Superior temporal gyrus (tissue), 1 donor: Measurements from ENCODE around the gene MTUS2.

Experiments
- DNase-seq: peaks from one replicate; pipeline ENCODE4 v3.0.0-alpha.2; 2016; ENCODE audit errors: extremely low spot score

The MTUS2 gene

DNA sequence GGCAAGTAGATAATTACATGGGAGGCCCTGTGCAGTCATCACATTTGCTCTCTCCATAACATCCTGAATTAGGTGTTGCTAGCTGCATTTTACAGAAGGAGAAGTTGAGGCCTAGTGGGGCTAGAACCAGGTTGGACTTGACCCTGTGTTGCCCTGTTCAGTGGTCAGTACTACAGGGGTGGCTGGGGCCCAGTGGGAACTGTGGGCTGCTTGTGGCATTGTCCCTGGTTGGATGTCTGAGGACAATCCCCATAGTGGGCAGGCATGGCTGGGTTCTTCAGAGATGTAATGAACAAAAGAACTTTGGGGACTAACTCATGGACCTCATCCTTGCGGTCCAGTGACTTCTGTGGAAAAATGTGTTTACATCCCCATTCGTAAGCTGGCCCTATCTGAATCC lies 38.9 kb downstream of the MTUS2 start:
- no peak for DNase-seq

DNA sequence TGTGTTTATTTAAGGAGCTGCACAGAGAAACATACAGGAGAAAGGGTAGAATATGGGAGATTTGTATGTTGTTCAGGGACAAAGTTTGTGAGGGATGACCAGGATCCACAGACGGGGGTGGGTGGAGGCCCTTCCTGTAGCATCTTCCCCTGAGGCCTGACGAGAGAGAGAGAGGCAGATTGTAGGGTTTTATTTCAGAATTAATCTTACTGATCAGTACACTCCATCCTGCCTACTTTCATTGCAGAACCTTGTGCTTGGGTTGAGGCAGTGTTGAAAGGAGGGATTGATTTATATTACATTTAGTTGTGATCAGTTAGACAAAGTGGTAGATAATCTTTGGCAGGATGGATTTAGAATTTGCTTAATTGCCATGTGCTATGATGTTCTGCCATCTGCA lies 39.6 kb downstream of the MTUS2 start:
- no peak for DNase-seq

DNA sequence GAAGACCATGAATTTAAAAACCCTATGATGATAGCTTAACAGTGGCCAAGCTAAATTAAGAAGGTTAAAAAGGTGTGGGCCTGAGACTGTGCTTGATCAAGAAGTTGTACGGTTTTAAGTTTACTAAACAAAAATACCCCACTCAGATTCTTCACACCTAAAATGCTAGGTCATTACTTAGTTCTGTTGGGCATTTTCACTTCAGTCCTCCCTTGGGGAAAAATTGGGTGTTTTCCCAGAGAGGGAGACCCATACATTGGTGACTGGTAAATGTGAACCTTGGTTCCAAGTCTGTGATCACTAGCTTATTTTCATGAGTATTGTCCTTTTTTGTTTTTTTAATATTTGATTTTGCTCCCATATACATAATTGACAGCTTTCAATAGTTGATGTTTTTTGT lies 44.4 kb downstream of the MTUS2 start:
- DNase-seq = no peak

DNA sequence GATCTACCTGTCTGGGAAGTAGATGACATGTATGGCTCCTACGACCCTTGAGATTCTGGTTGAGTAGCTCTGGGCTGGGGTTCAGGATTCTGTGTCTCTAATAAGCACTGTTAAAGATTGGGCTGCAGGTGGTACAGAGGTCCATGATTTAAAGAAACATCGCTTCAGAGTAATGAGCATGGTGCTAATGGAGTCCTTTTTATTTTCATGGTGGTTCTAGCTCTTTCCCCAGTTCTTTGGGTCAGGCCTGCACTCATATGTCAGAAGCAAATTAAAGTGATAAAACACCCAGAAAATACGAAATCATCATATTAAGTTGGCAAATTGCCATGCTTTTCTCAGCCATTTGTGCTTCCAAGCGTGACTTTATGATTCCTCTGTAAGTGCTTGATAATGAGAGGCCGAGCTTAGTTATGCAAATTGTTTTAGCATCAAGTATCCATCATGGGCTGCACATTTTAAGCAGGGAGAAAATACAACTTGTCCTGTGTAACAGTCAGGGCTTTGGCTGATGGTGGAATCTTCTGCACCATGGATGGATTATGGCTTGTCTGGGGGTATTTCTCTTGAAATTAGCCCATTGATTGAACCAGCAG lies 45.1 kb downstream of the MTUS2 start:
- DNase-seq = no peak

DNA sequence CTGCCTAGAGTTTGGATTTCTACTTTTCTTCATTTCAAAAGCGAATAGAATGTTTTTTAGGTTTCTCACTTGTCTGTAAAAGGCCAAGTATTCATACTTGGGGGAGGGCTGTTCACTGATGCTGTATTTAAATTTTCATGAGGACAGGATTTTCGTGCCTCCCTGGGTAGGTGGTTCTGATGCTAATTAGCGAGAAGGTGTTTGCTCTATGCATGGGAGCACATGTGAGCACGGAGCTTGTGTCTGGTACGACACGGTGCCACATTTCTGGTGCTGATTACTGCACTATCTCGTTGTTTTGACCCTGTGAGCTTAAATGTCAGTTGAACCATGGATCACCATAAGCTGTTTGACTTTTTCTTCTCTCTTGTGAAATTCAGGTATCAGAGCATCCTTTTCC lies 45.8 kb downstream of the MTUS2 start:
- DNase-seq = no peak

DNA sequence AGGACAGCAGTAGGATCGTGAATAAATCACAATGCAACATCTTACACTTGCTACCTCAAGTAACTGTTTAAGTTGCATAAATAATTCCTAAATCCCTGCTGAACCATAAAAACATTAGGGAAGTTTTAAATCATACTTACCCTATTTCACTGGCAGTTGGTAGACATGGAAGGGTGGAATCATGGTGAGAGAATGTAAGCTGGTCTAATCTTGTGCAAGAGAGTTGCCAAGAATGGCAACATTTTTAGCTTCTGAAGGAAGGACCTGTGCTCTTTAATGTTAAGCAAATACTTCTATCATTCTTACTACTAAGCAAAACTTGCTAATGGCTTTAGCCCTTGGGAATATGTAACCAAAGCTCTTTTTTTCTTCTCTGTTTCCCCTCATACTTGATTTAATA lies 46.8 kb downstream of the MTUS2 start:
- DNase-seq = no peak

DNA sequence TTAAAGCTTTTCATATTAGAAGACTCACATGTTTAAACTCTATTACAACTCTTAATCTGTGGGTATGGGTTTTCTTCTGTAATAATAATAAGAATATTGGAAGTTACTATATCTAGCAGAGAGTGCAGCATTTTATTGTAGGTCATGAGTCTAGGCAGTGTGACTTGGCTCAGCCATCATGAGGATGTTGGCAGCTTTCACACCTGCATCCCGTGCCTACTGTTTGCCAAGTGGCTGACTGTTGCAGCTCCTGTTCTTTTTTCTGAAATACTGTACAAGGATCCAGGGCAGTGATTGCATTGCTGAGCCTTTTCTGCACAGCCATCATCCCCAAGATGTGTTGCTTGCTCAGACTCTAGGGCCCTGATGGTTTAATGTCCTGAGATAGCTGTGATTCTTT lies 47.4 kb downstream of the MTUS2 start:
- DNase-seq = no peak

DNA sequence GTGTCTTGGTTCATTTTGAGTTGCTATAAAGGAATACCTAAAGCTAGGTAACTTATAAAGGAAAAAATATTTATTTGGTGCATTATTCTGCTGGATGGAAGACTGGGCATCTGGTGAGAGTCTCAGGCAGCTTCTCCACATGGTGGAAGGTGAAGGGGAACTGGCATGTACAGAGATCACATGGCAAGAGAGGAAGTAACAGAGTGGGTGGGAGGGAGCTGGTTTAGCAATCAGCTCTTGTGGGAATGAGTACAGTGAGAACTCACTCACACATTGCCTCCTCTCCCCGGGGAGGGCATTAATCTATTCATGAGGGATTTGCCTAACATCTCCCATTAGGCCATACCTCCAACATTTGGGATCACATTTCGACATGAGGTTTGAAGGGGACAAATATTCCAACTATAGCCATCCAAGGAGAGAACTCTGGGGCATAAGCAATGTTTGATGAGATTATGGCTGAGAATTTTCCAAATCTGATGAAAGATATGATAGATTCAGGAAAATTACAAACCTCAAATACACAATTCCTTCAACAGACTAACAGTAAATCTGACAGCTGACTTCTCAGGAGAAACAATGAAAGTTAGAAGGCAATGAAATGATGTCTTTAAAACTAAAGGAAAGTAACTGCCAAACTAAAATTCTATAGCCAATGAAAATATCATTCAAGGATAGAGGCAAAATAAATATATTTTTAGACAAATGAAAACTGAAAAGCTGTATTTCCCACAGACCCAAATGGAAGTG lies 52.5 kb downstream of the MTUS2 start:
- DNase-seq = no peak

DNA sequence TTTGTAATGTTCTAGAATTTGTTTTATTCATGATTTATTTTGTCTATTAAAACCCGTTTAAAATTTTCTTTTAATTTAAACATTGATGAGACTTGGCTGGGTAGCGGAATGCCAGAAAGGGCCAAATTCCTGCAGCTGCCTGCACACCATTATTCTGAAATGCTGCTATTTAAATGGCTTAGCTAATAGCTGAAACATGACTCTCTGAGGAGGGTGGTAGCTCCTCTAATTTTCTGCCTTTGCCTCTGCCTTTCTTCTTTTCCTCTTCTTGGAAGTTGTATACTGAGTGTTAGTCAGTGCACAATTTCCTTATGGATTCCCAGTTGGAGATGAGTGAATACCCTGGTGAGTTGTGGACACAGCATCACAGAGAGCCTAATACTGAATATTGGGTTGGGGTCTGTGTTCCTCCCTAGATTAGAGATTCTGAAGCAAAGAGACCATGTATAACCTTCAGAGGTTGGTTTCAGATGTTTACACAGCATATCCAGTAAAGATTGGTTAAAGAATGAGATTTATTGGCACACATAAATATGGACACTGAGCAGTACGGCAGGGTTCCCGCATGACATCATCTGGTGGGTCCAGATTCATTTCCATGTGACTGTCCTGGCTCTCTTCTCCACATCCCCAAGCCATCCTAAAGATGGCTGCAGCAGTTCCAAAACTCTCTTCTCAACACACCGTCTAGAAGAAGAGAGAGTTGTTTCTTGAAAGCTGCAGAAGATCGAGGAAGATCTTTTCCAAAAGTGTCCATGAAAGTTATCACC lies 55.9 kb downstream of the MTUS2 start:
- DNase-seq = no peak

DNA sequence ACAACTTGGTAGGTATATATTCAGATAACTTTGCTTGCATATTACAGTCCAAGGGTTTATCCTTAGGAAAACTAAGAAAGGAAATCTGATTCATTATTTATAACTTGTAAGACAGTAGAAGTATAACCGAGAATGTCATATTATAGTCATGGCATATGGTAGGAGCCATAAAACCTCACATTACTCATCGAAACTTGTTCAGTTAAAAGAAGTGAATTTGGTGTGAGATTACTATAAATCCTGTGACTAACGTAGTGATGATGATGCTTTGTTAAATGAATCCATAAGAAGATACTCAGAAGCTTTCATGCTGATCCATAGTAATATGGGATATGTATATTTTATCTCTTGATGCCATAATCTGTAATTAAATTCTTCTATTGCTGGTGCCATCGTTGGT lies 57.3 kb downstream of the MTUS2 start:
- no peak for DNase-seq

DNA sequence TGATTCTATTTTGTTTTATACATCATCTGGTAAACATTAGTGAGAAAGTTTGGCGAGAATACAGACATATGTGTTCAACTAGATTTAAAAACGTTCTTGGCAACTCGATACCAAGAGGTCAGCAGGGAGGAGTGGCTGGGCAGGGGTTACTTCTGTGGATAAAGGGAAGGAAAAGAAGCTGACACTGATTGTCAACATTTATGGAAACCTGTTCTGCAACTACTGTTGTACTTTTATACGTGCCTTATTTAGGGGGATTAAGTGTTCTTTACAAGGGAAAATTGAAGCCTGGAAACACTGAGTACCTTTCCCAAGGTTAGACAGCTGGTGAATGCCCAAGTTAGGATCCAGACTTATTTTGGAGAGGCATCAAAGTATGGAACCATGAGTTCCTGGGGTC lies 65.0 kb downstream of the MTUS2 start:
- DNase-seq = no peak

DNA sequence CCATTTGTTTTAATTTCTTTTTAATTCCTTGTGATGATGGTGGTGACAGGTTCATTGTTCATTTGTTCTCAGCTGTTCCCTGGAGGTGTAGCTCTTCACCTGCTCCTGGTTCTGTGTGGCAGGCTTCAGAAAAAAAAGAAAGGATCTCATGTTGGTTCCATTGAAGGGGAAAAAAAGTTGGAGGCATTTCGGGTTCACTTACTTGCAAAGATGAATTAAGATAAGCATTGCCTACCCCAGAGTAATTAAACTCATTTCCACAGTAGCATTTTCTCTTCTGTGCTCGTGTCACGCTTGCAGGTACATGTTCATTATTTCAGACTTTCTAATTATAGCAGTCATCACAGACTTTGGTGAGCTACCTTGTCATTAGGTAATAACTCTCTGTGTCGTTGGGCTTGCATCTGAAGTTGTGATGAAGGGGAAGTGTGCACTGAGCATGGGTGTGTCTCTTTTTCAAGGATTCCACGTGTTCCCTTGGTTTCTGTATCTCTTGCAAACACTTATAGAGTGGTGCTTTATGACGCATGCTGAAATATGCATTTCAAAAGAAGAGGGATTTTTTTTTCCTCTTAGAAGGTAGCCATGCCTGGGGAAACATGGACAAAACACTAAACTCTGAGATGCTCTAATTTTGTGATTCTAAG lies 69.1 kb downstream of the MTUS2 start:
- DNase-seq = no peak

DNA sequence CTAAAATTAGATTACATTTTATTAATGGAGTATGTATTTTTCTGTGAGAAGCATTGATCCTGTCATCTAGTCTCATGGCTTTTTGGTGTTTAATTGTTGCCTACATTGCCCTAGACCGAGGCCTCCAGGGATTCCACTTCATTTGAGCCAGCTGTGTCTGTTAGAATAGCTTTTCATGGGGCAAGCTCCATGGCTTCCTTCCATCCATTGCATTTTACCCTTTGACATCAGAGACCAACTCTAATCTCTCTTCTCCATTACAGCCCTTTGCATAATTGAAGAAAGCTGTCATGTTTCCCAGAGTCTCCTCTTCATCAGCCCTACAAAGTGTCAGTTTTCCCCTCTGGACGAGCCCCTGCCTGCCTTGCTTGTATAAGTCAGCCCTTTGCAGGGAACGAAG lies 70.6 kb downstream of the MTUS2 start:
- DNase-seq = no peak

DNA sequence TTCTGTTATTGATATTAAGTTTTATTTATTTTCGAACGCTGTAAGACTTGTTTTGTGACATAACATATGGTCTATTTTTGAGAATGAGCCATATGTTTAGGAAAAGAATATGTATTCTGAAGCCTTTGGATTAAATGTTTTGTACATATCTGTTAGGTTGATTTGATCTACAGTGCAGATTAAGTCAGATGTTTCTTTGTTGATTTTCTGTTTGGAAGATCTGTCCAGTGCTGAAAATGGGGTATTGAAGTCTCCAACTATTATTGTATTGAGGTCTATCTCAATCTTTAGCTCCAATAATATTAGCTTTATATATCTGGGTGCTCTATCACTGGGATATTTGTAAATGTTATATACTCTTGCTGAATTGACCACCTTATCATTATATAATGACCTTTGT lies 97.9 kb downstream of the MTUS2 start:
- DNase-seq = no peak

DNA sequence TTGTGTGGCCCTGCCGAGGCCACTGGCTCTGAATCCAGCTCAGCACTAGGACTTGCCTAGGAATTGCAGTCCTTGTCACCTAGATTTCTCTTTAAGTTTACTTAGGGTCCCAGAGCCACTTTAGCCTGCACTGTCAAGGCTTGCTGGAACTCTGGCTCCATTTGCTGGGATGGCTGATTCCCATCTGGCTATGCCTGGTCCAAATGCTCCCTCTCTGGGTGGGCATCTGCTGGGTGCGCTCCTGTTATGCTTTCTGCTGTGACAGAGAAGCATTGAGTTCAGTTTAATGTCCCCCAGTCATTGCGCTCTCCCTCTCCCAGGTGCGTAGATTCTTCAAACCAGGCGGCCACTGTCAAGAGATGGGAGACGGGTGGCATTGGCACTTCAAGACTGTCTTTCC lies 102.2 kb downstream of the MTUS2 start:
- DNase-seq = no peak

DNA sequence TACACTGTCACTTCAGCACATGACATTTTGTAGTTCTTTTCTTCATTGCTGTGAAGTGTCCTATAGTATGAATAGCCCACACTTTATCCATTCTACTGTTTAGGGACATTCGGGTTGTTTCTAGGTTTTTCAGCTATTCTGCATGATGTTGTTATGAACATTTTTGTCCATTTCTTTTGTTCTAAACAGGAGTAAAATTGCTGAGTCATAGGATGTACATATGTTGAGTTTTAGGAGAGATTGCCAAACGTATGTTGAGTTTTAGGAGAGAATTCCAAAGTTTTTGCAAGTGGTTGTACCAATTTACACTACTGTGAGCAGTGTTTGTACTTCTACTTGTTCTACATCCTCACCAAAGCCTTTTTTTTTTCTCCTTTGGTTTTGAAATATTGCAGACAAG lies 115.0 kb downstream of the MTUS2 start:
- no peak for DNase-seq

DNA sequence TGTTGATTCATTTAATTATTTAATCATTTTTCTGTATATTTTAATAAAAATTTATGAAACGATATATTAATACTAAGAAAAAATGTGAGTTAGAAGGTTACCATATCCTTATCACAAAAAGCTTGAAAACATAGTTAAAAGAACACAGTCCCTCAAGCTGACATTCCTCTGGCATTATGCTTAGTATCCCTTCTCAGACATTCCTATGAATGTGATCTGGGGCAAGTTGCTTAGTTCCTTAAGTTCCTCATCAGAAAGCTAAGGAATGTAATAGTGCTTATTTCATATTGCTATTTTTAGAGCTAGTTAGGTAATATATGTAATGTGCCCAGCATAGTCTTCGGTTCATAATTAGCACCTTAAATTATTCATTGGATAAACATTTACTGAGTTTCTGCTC lies 122.8 kb downstream of the MTUS2 start:
- no peak for DNase-seq

DNA sequence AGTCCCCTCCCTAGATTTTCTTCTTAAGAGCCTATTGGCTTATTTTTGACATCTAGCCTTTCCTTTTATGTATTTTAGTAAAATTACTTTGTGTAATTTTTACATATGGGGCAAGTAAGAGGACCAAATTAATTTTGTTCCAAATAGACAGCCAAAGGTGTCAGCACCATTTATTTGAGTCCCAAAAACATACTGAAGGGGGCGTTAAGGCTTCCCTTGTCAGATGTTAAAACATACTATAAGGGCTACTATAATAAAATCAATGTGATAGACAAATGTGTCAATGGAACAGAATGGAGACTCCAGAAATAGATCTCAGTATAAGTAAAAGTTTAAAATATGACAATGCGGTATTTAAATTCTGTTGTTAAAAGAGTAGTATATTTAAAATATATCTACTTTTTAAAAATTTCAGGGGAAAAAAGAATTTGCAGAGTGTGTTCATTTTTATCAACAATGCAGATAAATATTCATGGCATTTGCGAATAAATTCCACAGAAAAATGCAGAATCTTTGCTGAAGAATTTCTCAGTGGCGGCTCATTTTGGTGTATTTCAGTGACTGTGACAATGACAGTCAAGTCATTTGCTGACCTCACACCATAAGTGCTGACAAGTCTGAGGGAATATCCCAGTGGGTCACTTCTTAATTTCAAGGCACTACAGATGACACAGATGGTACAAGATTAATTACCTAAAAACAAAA lies 133.7 kb downstream of the MTUS2 start:
- DNase-seq = no peak

DNA sequence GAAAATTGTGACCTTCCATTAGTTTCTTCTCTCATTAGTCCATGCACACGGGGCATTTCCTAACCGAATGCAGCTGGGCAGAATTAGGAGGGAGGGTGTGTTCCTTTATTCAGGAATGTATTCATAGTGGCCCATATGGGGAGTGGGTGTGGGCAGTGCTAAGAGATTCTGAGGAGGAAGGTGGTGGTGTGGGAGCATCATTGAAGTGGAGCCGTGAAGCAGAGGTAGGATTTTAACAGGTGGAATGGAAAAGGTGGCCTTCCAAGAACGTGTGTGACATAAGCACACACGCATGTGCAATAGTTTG lies 134.2 kb downstream of the MTUS2 start:
- no peak for DNase-seq

DNA sequence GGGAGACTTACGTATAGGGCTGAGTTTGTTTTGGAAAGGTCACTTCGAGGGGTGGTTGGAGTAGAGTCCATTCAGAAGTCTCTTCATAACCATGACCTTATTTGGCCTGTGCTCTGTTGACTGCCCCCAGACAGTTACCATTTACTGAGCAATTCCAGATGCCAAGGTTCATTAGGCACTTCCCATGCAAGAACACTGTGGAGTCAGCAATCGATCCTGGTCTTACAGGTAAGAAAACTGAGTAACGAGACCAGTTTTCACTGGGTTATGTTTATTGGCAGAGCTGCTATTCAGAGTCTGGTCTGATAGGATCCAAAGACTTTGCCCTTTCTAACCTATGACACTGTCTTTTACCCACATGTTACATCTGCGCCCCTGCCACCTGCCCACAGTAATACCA lies 134.7 kb downstream of the MTUS2 start:
- DNase-seq = no peak

DNA sequence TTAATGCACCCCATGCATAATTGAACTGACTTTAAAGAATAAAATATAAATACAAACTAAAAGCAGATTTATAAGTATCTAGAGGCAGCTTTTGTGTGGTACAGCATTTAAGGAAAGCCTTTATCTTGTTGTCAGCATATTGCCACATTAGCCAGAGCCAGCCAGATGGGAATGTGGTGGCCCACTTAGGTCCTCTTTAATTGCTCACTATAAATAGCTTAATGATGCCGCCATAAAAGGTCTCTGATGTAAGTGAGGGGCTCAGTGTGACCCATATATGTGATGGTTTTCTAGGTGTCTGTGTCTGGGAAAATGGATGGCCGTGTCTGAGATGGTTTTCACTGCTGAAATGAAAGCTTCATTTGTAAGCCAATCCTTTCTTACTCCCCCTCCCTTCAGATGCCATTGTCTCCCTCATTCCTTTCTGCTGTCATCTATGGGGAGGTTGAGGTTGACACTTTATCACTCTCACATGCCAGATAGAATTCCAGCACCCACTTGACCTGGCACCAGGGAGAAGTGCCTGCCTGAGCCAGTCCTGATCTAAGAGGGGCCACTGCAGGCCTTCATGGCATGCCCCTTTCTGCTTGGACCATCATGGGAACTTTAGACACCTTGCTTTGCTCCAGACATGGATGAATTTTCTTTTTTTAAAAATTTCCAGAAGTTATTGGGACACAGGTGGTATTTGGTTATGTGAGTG lies 135.3 kb downstream of the MTUS2 start:
- DNase-seq = no peak

DNA sequence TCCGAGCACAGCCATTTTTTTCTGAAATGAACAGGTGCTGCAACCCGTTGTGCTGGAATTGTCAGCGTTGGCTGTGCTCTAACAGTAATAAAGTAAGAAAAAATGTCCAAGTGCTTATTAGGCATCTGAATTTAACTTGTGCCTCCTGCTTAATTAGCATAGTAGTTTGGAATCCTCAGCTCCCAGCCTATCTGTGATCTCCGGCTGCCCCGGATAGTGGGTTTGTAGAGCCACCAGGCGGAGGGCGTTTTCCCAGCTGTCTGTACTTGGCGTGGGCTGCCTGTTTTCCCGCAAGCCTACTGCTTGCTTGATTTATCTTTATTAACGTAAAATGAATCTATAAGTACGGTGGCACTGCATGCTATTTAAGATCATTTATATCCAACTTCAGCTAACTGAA lies 137.9 kb downstream of the MTUS2 start:
- DNase-seq = no peak
